Measurements from ENCODE around the gene TFR2. TPM values are rescaled to one million over a fixed set of nuclear protein-coding genes. Genes with fewer than 3 reads are reported as not detected.

The TFR2 gene
- total and polyA plus RNA-seq, 2 of the 13 experiments (the other 11 are each of a cell fraction or from before 2014, with no cell fraction given): 36.9 to 64.2 TPM

GRCh38 chr7:100612730-100613390, 28.5 kb downstream of the TFR2 start (continued):
- TF ChIP-seq, protein P1, sequence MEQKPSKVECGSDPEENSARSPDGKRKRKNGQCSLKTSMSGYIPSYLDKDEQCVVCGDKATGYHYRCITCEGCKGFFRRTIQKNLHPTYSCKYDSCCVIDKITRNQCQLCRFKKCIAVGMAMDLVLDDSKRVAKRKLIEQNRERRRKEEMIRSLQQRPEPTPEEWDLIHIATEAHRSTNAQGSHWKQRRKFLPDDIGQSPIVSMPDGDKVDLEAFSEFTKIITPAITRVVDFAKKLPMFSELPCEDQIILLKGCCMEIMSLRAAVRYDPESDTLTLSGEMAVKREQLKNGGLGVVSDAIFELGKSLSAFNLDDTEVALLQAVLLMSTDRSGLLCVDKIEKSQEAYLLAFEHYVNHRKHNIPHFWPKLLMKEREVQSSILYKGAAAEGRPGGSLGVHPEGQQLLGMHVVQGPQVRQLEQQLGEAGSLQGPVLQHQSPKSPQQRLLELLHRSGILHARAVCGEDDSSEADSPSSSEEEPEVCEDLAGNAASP (CRISPR knock-in tag; IDR thresholded peaks at IDR 0.05; ENCODE audit: borderline replicate concordance): no peak
- TF ChIP-seq HIVEP1 (CRISPR knock-in tag; IDR thresholded peaks at IDR 0.05): no peak
- TF ChIP-seq ZNF563 (CRISPR knock-in tag; IDR thresholded peaks at IDR 0.05): 0 out of 2 replicates have a peak, but pooled peaks have one; percentile 10
- TF ChIP-seq TEAD3 (CRISPR knock-in tag; optimal IDR thresholded peaks at IDR 0.05; ENCODE audit: borderline replicate concordance): peak; percentile 10
- TF ChIP-seq ZNF607 (CRISPR knock-in tag; IDR thresholded peaks at IDR 0.05; ENCODE audit: borderline replicate concordance): no peak
- no peak for TF ChIP-seq ZNF451 (CRISPR knock-in tag; IDR thresholded peaks at IDR 0.05)
- TF ChIP-seq HDAC6 (IDR thresholded peaks at IDR 0.05; ENCODE audit: low read depth, low read length): no peak
- TF ChIP-seq ZSCAN30 (CRISPR knock-in tag; IDR thresholded peaks at IDR 0.05): no peak
- TF ChIP-seq SP4 (CRISPR knock-in tag; IDR thresholded peaks at IDR 0.05): no peak
- no peak for TF ChIP-seq RBM39 (IDR thresholded peaks at IDR 0.05; ENCODE audit: low read depth, low read length, poor library complexity, severe bottlenecking)
- TF ChIP-seq ZNF468 (CRISPR knock-in tag; IDR thresholded peaks at IDR 0.05): no peak
- TF ChIP-seq NFIC (IDR thresholded peaks at IDR 0.05; ENCODE audit: low read length): no peak
- no peak for TF ChIP-seq ARNT (IDR thresholded peaks at IDR 0.05)
- no peak for TF ChIP-seq NFE2L2 (IDR thresholded peaks at IDR 0.05; ENCODE audit: low read length)
- TF ChIP-seq BRCA1 (CRISPR knock-in tag; IDR thresholded peaks at IDR 0.05): no peak
- TF ChIP-seq, protein P2, sequence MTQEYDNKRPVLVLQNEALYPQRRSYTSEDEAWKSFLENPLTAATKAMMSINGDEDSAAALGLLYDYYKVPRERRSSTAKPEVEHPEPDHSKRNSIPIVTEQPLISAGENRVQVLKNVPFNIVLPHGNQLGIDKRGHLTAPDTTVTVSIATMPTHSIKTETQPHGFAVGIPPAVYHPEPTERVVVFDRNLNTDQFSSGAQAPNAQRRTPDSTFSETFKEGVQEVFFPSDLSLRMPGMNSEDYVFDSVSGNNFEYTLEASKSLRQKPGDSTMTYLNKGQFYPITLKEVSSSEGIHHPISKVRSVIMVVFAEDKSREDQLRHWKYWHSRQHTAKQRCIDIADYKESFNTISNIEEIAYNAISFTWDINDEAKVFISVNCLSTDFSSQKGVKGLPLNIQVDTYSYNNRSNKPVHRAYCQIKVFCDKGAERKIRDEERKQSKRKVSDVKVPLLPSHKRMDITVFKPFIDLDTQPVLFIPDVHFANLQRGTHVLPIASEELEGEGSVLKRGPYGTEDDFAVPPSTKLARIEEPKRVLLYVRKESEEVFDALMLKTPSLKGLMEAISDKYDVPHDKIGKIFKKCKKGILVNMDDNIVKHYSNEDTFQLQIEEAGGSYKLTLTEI (CRISPR knock-in tag; conservative IDR thresholded peaks at IDR 0.05): no peak
- no peak for TF ChIP-seq RORA (CRISPR knock-in tag; IDR thresholded peaks at IDR 0.05)
- TF ChIP-seq, protein P3, sequence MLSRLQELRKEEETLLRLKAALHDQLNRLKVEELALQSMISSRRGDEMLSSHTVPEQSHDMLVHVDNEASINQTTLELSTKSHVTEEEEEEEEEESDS (CRISPR knock-in tag; IDR thresholded peaks at IDR 0.05; ENCODE audit: borderline replicate concordance): no peak
- no peak for TF ChIP-seq ZNF441 (CRISPR knock-in tag; IDR thresholded peaks at IDR 0.05; ENCODE audit: borderline replicate concordance)
- no peak for TF ChIP-seq KDM5B (CRISPR knock-in tag; IDR thresholded peaks at IDR 0.05; ENCODE audit: borderline replicate concordance)
- TF ChIP-seq MZF1 (CRISPR knock-in tag; IDR thresholded peaks at IDR 0.05; ENCODE audit: borderline replicate concordance): no peak
- no peak for TF ChIP-seq ISL2 (CRISPR knock-in tag; IDR thresholded peaks at IDR 0.05)
- no peak for TF ChIP-seq NPAS2 (CRISPR knock-in tag; IDR thresholded peaks at IDR 0.05; ENCODE audit: borderline replicate concordance)
- no peak for TF ChIP-seq HNRNPH1 (optimal IDR thresholded peaks at IDR 0.05; ENCODE audit: low read depth, low read length)
- no peak for TF ChIP-seq MIER2 (CRISPR knock-in tag; IDR thresholded peaks at IDR 0.05)
- TF ChIP-seq, protein P4, sequence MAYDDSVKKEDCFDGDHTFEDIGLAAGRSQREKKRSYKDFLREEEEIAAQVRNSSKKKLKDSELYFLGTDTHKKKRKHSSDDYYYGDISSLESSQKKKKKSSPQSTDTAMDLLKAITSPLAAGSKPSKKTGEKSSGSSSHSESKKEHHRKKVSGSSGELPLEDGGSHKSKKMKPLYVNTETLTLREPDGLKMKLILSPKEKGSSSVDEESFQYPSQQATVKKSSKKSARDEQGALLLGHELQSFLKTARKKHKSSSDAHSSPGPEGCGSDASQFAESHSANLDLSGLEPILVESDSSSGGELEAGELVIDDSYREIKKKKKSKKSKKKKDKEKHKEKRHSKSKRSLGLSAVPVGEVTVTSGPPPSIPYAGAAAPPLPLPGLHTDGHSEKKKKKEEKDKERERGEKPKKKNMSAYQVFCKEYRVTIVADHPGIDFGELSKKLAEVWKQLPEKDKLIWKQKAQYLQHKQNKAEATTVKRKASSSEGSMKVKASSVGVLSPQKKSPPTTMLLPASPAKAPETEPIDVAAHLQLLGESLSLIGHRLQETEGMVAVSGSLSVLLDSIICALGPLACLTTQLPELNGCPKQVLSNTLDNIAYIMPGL (CRISPR knock-in tag; IDR thresholded peaks at IDR 0.05; ENCODE audit: borderline replicate concordance in 1 of 2, low read depth in 1 of 2): peak in 1 of 2 experiments; percentile 51; a peak in 2 of 4 replicates
